GM23248 (cell line): ENCODE data around the gene C18orf32. TPM values are rescaled to one million over a fixed set of nuclear protein-coding genes. Genes with fewer than 3 reads are reported as not detected.

ENCODE experiments used
- DNase-seq: peaks from one replicate; pipeline ENCODE4 v3.0.0-alpha.2; 2015
- H2AFZ ChIP-seq: fragments of 200-600 bp; sonication (generic); 2 replicates; pipeline ENCODE4 v1.6.1; 2016; ENCODE audit warnings: antibody characterized with exemption
- H3F3A ChIP-seq: fragments of 200-600 bp; sonication (generic); 2 replicates; pipeline ENCODE4 v1.6.1; 2016; ENCODE audit warnings: mild to moderate bottlenecking, antibody characterized with exemption, mixed run types; ENCODE audit not compliant: insufficient read depth
- H3K27ac ChIP-seq: fragments of 200-600 bp; sonication (generic); 2 replicates; pipeline ENCODE4 v1.5.1; 2016; ENCODE audit warnings: mild to moderate bottlenecking
- H3K27me3 ChIP-seq: fragments of 200-600 bp; sonication (generic); replicated peaks from 2 replicates; pipeline ENCODE4 v1.6.1; 2016; ENCODE audit warnings: mild to moderate bottlenecking; ENCODE audit not compliant: insufficient read depth
- H3K36me3 ChIP-seq: fragments of 200-600 bp; sonication (generic); 2 replicates; pipeline ENCODE4 v1.6.1; 2016; ENCODE audit warnings: low read depth, mild to moderate bottlenecking
- H3K4me1 ChIP-seq: fragments of 200-600 bp; sonication (generic); 2 replicates; pipeline ENCODE4 v1.6.1; 2016; ENCODE audit warnings: mild to moderate bottlenecking; ENCODE audit not compliant: insufficient read depth
- H3K4me2 ChIP-seq: fragments of 200-600 bp; sonication (generic); one replicate; pipeline ENCODE4 v1.6.1; 2016; ENCODE audit warnings: mild to moderate bottlenecking; ENCODE audit not compliant: unreplicated experiment
- H3K4me3 ChIP-seq: fragments of 200-600 bp; sonication (generic); 2 replicates; pipeline ENCODE4 v1.5.1; 2016; ENCODE audit warnings: mild to moderate bottlenecking
- H3K79me2 ChIP-seq: fragments of 200-600 bp; sonication (generic); 2 replicates; pipeline ENCODE4 v1.6.1; 2016; ENCODE audit warnings: mild to moderate bottlenecking; ENCODE audit not compliant: insufficient read depth
- H3K9ac ChIP-seq: fragments of 200-600 bp; sonication (generic); 2 replicates; pipeline ENCODE4 v1.6.1; 2016; ENCODE audit warnings: mild to moderate bottlenecking
- H3K9me2 ChIP-seq: fragments of 200-600 bp; sonication (generic); 2 replicates; pipeline ENCODE4 v1.6.1; 2016; ENCODE audit warnings: mixed run types, mild to moderate bottlenecking, moderate library complexity; ENCODE audit not compliant: insufficient read depth
- H3K9me3 ChIP-seq: fragments of 200-600 bp; sonication (generic); one replicate; pipeline ENCODE4 v1.6.1; 2017; ENCODE audit warnings: low read depth
- H4K20me1 ChIP-seq: fragments of 200-600 bp; sonication (generic); 2 replicates; pipeline ENCODE4 v1.6.0; 2016; ENCODE audit not compliant: insufficient read depth
- EZH2 ChIP-seq: fragments of 200-600 bp; sonication (generic); IDR thresholded peaks from 2 replicates; pipeline ENCODE4 v1.6.1; 2018; ENCODE audit warnings: antibody characterized with exemption, mild to moderate bottlenecking; ENCODE audit not compliant: insufficient read depth, poor library complexity, severe bottlenecking
- EZH2phosphoT487 ChIP-seq: fragments of 200-600 bp; sonication (generic); IDR thresholded peaks from 2 replicates; pipeline ENCODE4 v1.6.1; 2018; ENCODE audit warnings: antibody characterized with exemption, moderate library complexity, mild to moderate bottlenecking, low read depth; ENCODE audit not compliant: insufficient read depth
- WGBS, 2 experiments: methylation state at CpG; one replicate each; pipeline ENCODE4 v1.1.6; 2015 to 2017; ENCODE audit warnings: low lambda C conversion rate in 2 of 2, low coverage in 1 of 2; ENCODE audit errors: missing lambda C conversion rate in 2 of 2; 5-methylcytosine and 5-hydroxymethylcytosine counted together
- in situ Hi-C: fragments of 300-500 bp; cut with MboI; formaldehyde crosslinking; loops from 2 replicates; pipeline ENCODE4 v1.15.0; 2020
- polyA plus RNA-seq: library from polyadenylated mRNA; unstranded; fragments of >200 nt; fragmentation: Nextera tagmentation; extraction: Ambion mirVana; gene quantifications from 2 replicates; pipeline ENCODE4 v1.2.1, GENCODE V29; 2016
- total RNA-seq: library from RNA; depleted of rRNA; stranded (reverse); fragments of >200 nt; shearing (Covaris generic); gene quantifications from 2 replicates; pipeline ENCODE4 v1.2.3, GENCODE V29; 2014

Gene C18orf32
- total and polyA plus RNA-seq, 2 experiments from 2014 or later, result 43.7 to 77.0 TPM

DNA sequence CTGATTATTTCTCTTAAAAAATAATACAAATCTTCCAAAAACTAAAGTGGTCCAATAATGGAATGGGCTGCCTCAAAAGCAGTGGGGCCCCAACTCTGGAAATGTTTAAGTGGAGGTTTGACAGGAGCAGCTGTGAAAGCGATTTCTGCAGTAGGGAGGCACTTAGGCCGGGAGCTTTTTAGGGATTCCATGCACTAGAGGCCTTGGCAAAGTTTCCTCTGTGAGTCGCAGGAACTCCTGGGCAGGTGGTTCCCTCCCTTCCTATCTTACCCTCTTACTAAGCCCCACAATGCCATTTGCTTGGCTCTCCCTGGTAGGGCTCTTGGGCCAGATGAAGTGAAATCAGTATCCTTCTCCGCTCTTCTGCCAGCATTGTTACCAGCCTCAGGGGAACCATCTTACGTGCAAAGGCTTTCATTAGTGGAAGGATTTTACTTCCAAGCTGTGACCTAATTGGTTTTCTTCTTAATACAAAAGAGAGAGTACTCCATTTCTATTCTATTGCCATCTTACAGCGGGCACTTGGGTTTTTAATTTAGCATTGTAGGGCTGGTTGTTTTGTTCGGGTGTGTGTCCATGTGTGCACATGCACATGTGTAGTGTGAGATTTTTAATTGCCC lies 34.3 kb upstream of the C18orf32 start:
- Histone ChIP-seq H3K9ac (no peak overlapping the region), H3K27me3 (no peaks in the 10 kb centered on the region), H3K4me3 (no peak overlapping the region), H3K4me1 (peaks cover 6% of the 10 kb centered on the region), H3K27ac (no peak overlapping the region), H3F3A (no peaks in the 10 kb centered on the region), H4K20me1 (no peaks in the 10 kb centered on the region), H3K79me2 (no peaks in the 10 kb centered on the region), H3K4me2 (no peak overlapping the region), H2AFZ (no peak overlapping the region), H3K36me3 (no peaks in the 10 kb centered on the region), H3K9me2 (no peaks in the 10 kb centered on the region), H3K9me3 (no peaks in the 10 kb centered on the region)
- DNase-seq, result peak; percentile 11
- in situ Hi-C loops, result no loop called here
- WGBS, 2 experiments, result 70 to 76% methylated on average over 7 of the region's 7 CpGs
- TF ChIP-seq EZH2 (no peak), EZH2phosphoT487 (no peak)

- Histone ChIP-seq H3K79me2 (no peaks in the 10 kb centered on the region), H3K4me3 (no peak overlapping the region), H3K9me3 (no peaks in the 10 kb centered on the region), H3F3A (no peaks in the 10 kb centered on the region), H3K9ac (no peak overlapping the region), H3K27ac (no peak overlapping the region), H2AFZ (no peak overlapping the region), H3K27me3 (no peaks in the 10 kb centered on the region), H3K9me2 (no peaks in the 10 kb centered on the region), H3K4me1 (peaks cover 6% of the 10 kb centered on the region), H4K20me1 (no peaks in the 10 kb centered on the region), H3K36me3 (no peaks in the 10 kb centered on the region), H3K4me2 (no peak overlapping the region)
- WGBS, 2 experiments, result 50% methylated on average over 2 of the region's 2 CpGs
- peak; percentile 13 for DNase-seq
- in situ Hi-C loops, result no loop called here
- TF ChIP-seq EZH2, result no peak
- TF ChIP-seq EZH2phosphoT487, result no peak
Measured at GRCh38 chr18:49520661-49521145, 33.7 kb upstream of the C18orf32 start.

GRCh38 chr18:49519101-49519971 lies 32.3 kb upstream of the C18orf32 start:
- peaks cover 6% of the 10 kb centered on the region for H3K4me1 ChIP-seq
- WGBS, 2 experiments, result 77 to 83% methylated on average over 10 of the region's 10 CpGs
- TF ChIP-seq EZH2 (no peak), EZH2phosphoT487 (no peak)
- H4K20me1 ChIP-seq, result no peaks in the 10 kb centered on the region
- DNase-seq, result no peak
- in situ Hi-C loops, result no loop called here
- H3K27me3 ChIP-seq, result no peaks in the 10 kb centered on the region
- no peak overlapping the region for H3K4me3 ChIP-seq
- H2AFZ ChIP-seq, result no peak overlapping the region
- H3K79me2 ChIP-seq, result no peaks in the 10 kb centered on the region
- H3K36me3 ChIP-seq, result no peaks in the 10 kb centered on the region
- no peak overlapping the region for H3K4me2 ChIP-seq
- H3K27ac ChIP-seq, result no peak overlapping the region
- no peaks in the 10 kb centered on the region for H3F3A ChIP-seq
- no peaks in the 10 kb centered on the region for H3K9me3 ChIP-seq
- no peaks in the 10 kb centered on the region for H3K9me2 ChIP-seq
- H3K9ac ChIP-seq, result no peak overlapping the region

- H3K4me2 ChIP-seq, result no peak overlapping the region
- WGBS, 2 experiments, result 48 to 67% methylated on average over 2 of the region's 2 CpGs
- no peak overlapping the region for H3K4me3 ChIP-seq
- DNase-seq, result no peak
- no peak overlapping the region for H3K9ac ChIP-seq
- H3K9me3 ChIP-seq, result no peaks in the 10 kb centered on the region
- no peaks in the 10 kb centered on the region for H3K9me2 ChIP-seq
- H3K27ac ChIP-seq, result no peak overlapping the region
- TF ChIP-seq EZH2 (no peak), EZH2phosphoT487 (no peak)
- H4K20me1 ChIP-seq, result no peaks in the 10 kb centered on the region
- no peaks in the 10 kb centered on the region for H3K27me3 ChIP-seq
- H3K4me1 ChIP-seq, result peaks cover 6% of the 10 kb centered on the region
- H3K36me3 ChIP-seq, result no peaks in the 10 kb centered on the region
- no peaks in the 10 kb centered on the region for H3F3A ChIP-seq
- H3K79me2 ChIP-seq, result no peaks in the 10 kb centered on the region
- no peak overlapping the region for H2AFZ ChIP-seq
- in situ Hi-C loops, result no loop called here
Measured at GRCh38 chr18:49517483-49517882, 30.4 kb upstream of the C18orf32 start.
